Thoracic aorta (tissue), 2 donors: ENCODE measurements around the gene C19orf85. TPM values are rescaled to one million over a fixed set of nuclear protein-coding genes. Genes with fewer than 3 reads are reported as not detected.

Experiments
- ATAC-seq: fragments of 150-250 bp; one replicate; pipeline ENCODE4 v1.8.0; 2017; ENCODE audit warnings: low read depth; ENCODE audit not compliant: insufficient number of reproducible peaks, low FRiP score
- DNase-seq: peaks from one replicate; pipeline ENCODE4 v3.0.0-alpha.2; 2020; ENCODE audit warnings: low spot score
- H3K27ac ChIP-seq, 2 donors: fragments of 200-600 bp; sonication (generic); 1 replicate in 1 of 2; 2 replicates in 1 of 2; pipeline ENCODE4 v1.5.1; 2016; ENCODE audit warnings: mild to moderate bottlenecking in 2 of 2, moderate library complexity in 2 of 2
- H3K27me3 ChIP-seq: fragments of 200-600 bp; sonication (generic); replicated peaks from 2 replicates; pipeline ENCODE4 v1.6.0; 2016; ENCODE audit warnings: mild to moderate bottlenecking; ENCODE audit not compliant: insufficient read depth
- H3K36me3 ChIP-seq: fragments of 200-600 bp; sonication (generic); one replicate; pipeline ENCODE4 v1.5.1; 2016
- H3K4me1 ChIP-seq, 2 donors: fragments of 200-600 bp; sonication (generic); 1 replicate in 1 of 2; 2 replicates in 1 of 2; pipeline versions ENCODE4 v1.5.1 to v1.6.0; 2016; ENCODE audit warnings: low read depth in 2 of 2, mild to moderate bottlenecking in 1 of 2; ENCODE audit not compliant: control insufficient read depth in 1 of 2
- H3K4me3 ChIP-seq: fragments of 200-600 bp; sonication (generic); 2 replicates; pipeline ENCODE4 v1.5.1; 2016; ENCODE audit warnings: mild to moderate bottlenecking
- H3K9me3 ChIP-seq: fragments of 200-600 bp; sonication (generic); 2 replicates; pipeline ENCODE4 v1.5.1; 2016
- total RNA-seq, 2 donors: library from RNA; depleted of rRNA; stranded (reverse); fragments of >200 nt; gene quantifications; one replicate each; pipeline versions ENCODE4 v1.1.0 to v1.2.3, GENCODE V29; 2016
- TF ChIP-seq, protein P1 (sequence below): fragments of 200-600 bp; sonication (generic); IDR thresholded peaks from one replicate; pipeline ENCODE4 v1.5.1; 2019; ENCODE audit warnings: antibody characterized with exemption

Gene C19orf85
- total RNA-seq, 2 donors from 2014 or later = not detected

DNA sequence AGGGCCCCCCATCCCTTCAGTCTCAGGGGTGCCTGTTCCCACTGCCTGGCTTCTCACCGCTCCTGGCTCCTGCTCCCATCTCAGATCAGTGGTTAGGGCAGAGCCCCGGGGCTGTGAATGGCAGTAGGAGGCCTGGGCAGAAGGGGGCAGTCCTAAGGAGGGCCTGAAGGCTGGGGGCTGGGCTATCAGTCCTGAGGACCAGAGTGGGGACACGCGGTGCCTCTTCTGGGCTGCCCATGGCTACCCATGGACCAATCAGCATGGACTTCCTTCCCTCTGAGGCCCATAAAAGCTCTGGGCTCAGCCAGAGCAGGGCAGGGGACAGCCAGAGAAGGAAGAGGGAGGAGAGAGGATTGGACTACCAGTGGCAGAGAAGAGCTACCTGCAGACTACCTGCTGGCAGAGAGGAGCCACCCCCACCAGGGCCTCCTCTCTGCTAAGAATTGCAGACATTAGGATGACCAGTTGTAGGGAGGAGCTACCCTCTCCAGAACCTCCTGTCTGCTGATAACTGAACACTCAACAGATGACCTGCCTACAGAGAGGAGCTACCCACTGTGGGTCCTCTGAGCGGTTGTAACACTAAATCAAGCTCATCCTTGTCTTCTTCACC is 44.8 kb downstream of the C19orf85 start:
- DNase-seq (no peak), ATAC-seq (no peak)
- no peaks in the 10 kb centered on the region for H3K36me3 ChIP-seq
- no peaks in the 10 kb centered on the region for H3K27me3 ChIP-seq
- no peaks in the 10 kb centered on the region for H3K9me3 ChIP-seq
- TF ChIP-seq, protein P1, sequence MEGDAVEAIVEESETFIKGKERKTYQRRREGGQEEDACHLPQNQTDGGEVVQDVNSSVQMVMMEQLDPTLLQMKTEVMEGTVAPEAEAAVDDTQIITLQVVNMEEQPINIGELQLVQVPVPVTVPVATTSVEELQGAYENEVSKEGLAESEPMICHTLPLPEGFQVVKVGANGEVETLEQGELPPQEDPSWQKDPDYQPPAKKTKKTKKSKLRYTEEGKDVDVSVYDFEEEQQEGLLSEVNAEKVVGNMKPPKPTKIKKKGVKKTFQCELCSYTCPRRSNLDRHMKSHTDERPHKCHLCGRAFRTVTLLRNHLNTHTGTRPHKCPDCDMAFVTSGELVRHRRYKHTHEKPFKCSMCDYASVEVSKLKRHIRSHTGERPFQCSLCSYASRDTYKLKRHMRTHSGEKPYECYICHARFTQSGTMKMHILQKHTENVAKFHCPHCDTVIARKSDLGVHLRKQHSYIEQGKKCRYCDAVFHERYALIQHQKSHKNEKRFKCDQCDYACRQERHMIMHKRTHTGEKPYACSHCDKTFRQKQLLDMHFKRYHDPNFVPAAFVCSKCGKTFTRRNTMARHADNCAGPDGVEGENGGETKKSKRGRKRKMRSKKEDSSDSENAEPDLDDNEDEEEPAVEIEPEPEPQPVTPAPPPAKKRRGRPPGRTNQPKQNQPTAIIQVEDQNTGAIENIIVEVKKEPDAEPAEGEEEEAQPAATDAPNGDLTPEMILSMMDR = no peak
- no peak overlapping the region for H3K4me3 ChIP-seq
- H3K4me1 ChIP-seq = no peaks in the 10 kb centered on the region
- H3K27ac ChIP-seq = no peak overlapping the region

DNA sequence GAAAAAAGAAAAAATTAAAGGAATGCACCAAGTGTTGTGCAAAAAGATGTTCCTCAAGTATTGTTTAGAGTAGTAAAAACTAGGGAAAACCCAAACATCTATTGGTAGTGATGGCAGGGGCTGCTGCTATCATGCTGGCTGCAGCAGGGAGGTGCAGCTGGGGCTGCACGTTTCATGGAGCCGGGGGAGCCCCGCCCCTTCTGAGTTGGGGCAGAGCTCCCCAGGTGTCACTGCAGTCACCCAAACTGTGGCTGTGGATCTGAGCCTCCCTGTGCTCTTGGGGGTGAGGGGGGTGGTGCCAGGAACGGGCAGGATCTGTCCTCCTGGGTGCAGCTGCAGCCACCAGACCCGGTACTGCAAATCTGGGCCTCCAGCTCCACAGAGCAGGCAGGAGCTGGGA is 45.4 kb downstream of the C19orf85 start:
- DNase-seq (no peak), ATAC-seq (no peak)
- Histone ChIP-seq H3K9me3 (no peaks in the 10 kb centered on the region), H3K27ac (no peak overlapping the region), H3K4me3 (no peak overlapping the region), H3K4me1 (no peaks in the 10 kb centered on the region), H3K36me3 (no peaks in the 10 kb centered on the region), H3K27me3 (no peaks in the 10 kb centered on the region)
- TF ChIP-seq, protein P1 = no peak

DNA sequence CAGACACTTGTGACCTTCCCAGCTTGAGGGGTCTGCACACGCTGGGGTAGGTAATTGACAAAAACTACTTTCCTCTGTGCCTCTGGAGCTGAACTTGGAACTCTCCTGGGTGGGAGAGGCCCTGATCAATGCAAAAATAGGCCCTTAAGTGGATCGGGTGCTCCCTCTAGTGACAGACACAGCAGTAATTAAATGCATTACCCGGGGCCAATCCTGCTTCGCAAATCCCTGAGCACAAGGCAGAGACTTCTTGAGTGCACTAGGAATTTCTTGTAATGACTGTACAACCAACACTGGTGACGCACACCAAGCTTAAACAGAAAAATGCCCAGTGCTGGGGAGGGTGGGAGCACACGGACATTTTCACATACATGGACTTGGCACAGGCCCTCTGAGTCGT is 46.4 kb downstream of the C19orf85 start:
- Histone ChIP-seq H3K27ac (no peak overlapping the region), H3K27me3 (no peaks in the 10 kb centered on the region), H3K36me3 (no peaks in the 10 kb centered on the region), H3K9me3 (no peaks in the 10 kb centered on the region), H3K4me1 (no peaks in the 10 kb centered on the region), H3K4me3 (no peak overlapping the region)
- DNase-seq (no peak), ATAC-seq (peak; percentile 2)
- TF ChIP-seq, protein P1 = peak; percentile 38

Other genes with a start within 250 kb of the C19orf85 start
- 1 to 10 TPM; 2.4 to 4.8 TPM for gene TMEM86B, start 236.0 kb downstream of the C19orf85 start, total RNA-seq
- 10 to 100 TPM; 46.7 to 52.3 TPM for gene PPP6R1, start 205.7 kb downstream of the C19orf85 start, total RNA-seq
- gene HSPBP1, start 184.6 kb downstream of the C19orf85 start, total RNA-seq = 10 to 100 TPM; 26.8 to 26.9 TPM
- gene BRSK1, start 180.8 kb downstream of the C19orf85 start, total RNA-seq = 10 to 100 TPM; 10.8 to 16.7 TPM
- 1 to 10 TPM in 1 of 2 donors, not detected in 1; 6.8 TPM for gene TMEM150B, start 139.4 kb downstream of the C19orf85 start, total RNA-seq
- gene KMT5C, start 124.9 kb downstream of the C19orf85 start, total RNA-seq = 10 to 100 TPM; 10.2 to 25.2 TPM
- not detected for gene COX6B2, start 110.0 kb downstream of the C19orf85 start, total RNA-seq
- not detected for gene GARIN5B, start 101.5 kb downstream of the C19orf85 start, total RNA-seq
- under 1 TPM in 1 of 2 donors, not detected in 1; 0.92 TPM for gene IL11, start 94.3 kb downstream of the C19orf85 start, total RNA-seq
- not detected for gene TMEM190, start 87.9 kb downstream of the C19orf85 start, total RNA-seq
- 1 to 10 TPM in 1 of 2 donors, not detected in 1; 4.2 TPM for gene TMEM238, start 80.5 kb downstream of the C19orf85 start, total RNA-seq
- gene RPL28, start 78.8 kb downstream of the C19orf85 start, total RNA-seq = 100 to 1,000 TPM; 175 to 274 TPM
- gene UBE2S, start 57.0 kb downstream of the C19orf85 start, total RNA-seq = 10 to 100 TPM; 16.3 to 17.9 TPM
- not detected for gene SHISA7, start 21.5 kb downstream of the C19orf85 start, total RNA-seq
- 10 to 100 TPM; 18.8 to 27.4 TPM for gene ISOC2, start 3.1 kb downstream of the C19orf85 start, total RNA-seq
- gene ZNF628, start 11.9 kb upstream of the C19orf85 start, total RNA-seq = 1 to 10 TPM; 3.5 to 7.2 TPM
- gene NAT14, start 20.4 kb upstream of the C19orf85 start, total RNA-seq = 1 to 10 TPM; 3.4 to 3.8 TPM
- gene SSC5D, start 23.7 kb upstream of the C19orf85 start, total RNA-seq = 10 to 100 TPM in 1 of 2 donors, 1 to 10 TPM in 1; 4.3 to 58.3 TPM
- not detected for gene SBK2, start 72.4 kb upstream of the C19orf85 start, total RNA-seq
- not detected for gene SBK3, start 80.8 kb upstream of the C19orf85 start, total RNA-seq
- 1 to 10 TPM; 2.4 to 3.9 TPM for gene ZNF579, start 116.1 kb upstream of the C19orf85 start, total RNA-seq
- 10 to 100 TPM in 1 of 2 donors, 1 to 10 TPM in 1; 9.5 to 17.3 TPM for gene FIZ1, start 134.8 kb upstream of the C19orf85 start, total RNA-seq
- gene ZNF524, start 135.5 kb upstream of the C19orf85 start, total RNA-seq = 10 to 100 TPM; 21.7 to 26.4 TPM
- 10 to 100 TPM; 11.9 to 14.5 TPM for gene ZNF865, start 140.9 kb upstream of the C19orf85 start, total RNA-seq
- 10 to 100 TPM in 1 of 2 donors, 1 to 10 TPM in 1; 8.5 to 13.0 TPM for gene ZNF784, start 159.8 kb upstream of the C19orf85 start, total RNA-seq
- gene ZNF580, start 176.3 kb upstream of the C19orf85 start, total RNA-seq = 10 to 100 TPM; 46.0 to 65.5 TPM
- gene ZNF581, start 178.9 kb upstream of the C19orf85 start, total RNA-seq = 10 to 100 TPM in 1 of 2 donors, 1 to 10 TPM in 1; 6.7 to 23.8 TPM
- gene CCDC106, start 183.5 kb upstream of the C19orf85 start, total RNA-seq = 10 to 100 TPM; 10.5 to 14.8 TPM
- 100 to 1,000 TPM in 1 of 2 donors, 10 to 100 TPM in 1; 77.3 to 106 TPM for gene U2AF2, start 190.3 kb upstream of the C19orf85 start, total RNA-seq
- gene EPN1, start 210.5 kb upstream of the C19orf85 start, total RNA-seq = 10 to 100 TPM; 91.3 to 93.5 TPM